Astrocyte (in vitro differentiated cells and primary cell): Measurements from ENCODE around the gene LRP1B. TPM values are rescaled to one million over a fixed set of nuclear protein-coding genes. Genes with fewer than 3 reads are reported as not detected.

Experiments
- DNase-seq: peaks from one replicate; pipeline ENCODE4 v3.0.0-alpha.2; 2010; ENCODE audit warnings: low read depth
- FAIRE-seq: peaks from 2 replicates; lab custom pipeline; 2011; peaks lifted over from hg19 to GRCh38; lab: Jason Lieb, UNC
- H2AFZ ChIP-seq: 2 replicates; pipeline ENCODE4 v1.6.0; 2012; ENCODE audit warnings: low read depth, low read length, inconsistent platforms
- H3K27ac ChIP-seq: 2 replicates; pipeline ENCODE4 v1.5.1; 2011; ENCODE audit warnings: low read depth, low read length, inconsistent platforms
- H3K27me3 ChIP-seq: 2 replicates; pipeline ENCODE4 v1.6.0; 2011; ENCODE audit warnings: low read length, inconsistent platforms; ENCODE audit not compliant: insufficient read depth
- H3K36me3 ChIP-seq: 2 replicates; pipeline ENCODE4 v1.5.1; 2011; ENCODE audit warnings: low read length, inconsistent platforms; ENCODE audit not compliant: insufficient read depth
- H3K4me1 ChIP-seq: 2 replicates; pipeline ENCODE4 v1.5.1; 2011; ENCODE audit warnings: low read length, inconsistent platforms; ENCODE audit not compliant: insufficient read depth
- H3K4me2 ChIP-seq: 2 replicates; pipeline ENCODE4 v1.6.0; 2012; ENCODE audit warnings: low read length, inconsistent platforms
- H3K4me3 ChIP-seq: 2 replicates; pipeline ENCODE4 v1.5.1; 2011; ENCODE audit warnings: low read depth, mild to moderate bottlenecking, low read length, inconsistent platforms; ENCODE audit not compliant: insufficient read depth
- H3K79me2 ChIP-seq: 2 replicates; pipeline ENCODE4 v1.6.0; 2012; ENCODE audit warnings: mild to moderate bottlenecking, low read length, inconsistent platforms; ENCODE audit not compliant: insufficient read depth
- H3K9ac ChIP-seq: 2 replicates; pipeline ENCODE4 v1.6.0; 2012; ENCODE audit warnings: mild to moderate bottlenecking, low read length, inconsistent platforms
- H3K9me3 ChIP-seq: 2 replicates; pipeline ENCODE4 v1.5.1; 2012; ENCODE audit warnings: low read depth, mild to moderate bottlenecking, low read length, inconsistent platforms; ENCODE audit not compliant: insufficient read depth
- H4K20me1 ChIP-seq: 2 replicates; pipeline ENCODE4 v1.6.0; 2012; ENCODE audit warnings: low read length, inconsistent platforms; ENCODE audit not compliant: insufficient read depth
- H3K27ac Mint-ChIP-seq: one replicate; pipeline ENCODE4 v1.8.0; 2021; ENCODE audit warnings: mild to moderate bottlenecking, mixed read lengths; ENCODE audit not compliant: unreplicated experiment
- H3K27me3 Mint-ChIP-seq: one replicate; pipeline ENCODE4 v1.8.0; 2021; ENCODE audit warnings: low read depth, mixed read lengths; ENCODE audit not compliant: unreplicated experiment
- H3K36me3 Mint-ChIP-seq: one replicate; pipeline ENCODE4 v1.8.0; 2021; ENCODE audit warnings: low read depth, mixed read lengths; ENCODE audit not compliant: unreplicated experiment
- H3K4me1 Mint-ChIP-seq: one replicate; pipeline ENCODE4 v1.8.0; 2021; ENCODE audit warnings: low read depth, mixed read lengths; ENCODE audit not compliant: unreplicated experiment
- H3K4me3 Mint-ChIP-seq: one replicate; pipeline ENCODE4 v1.8.0; 2021; ENCODE audit warnings: mild to moderate bottlenecking, moderate library complexity, mixed read lengths; ENCODE audit not compliant: unreplicated experiment
- H3K9me3 Mint-ChIP-seq: one replicate; pipeline ENCODE4 v1.8.0; 2021; ENCODE audit warnings: mild to moderate bottlenecking, mixed read lengths; ENCODE audit not compliant: unreplicated experiment
- CTCF ChIP-seq: IDR thresholded peaks from 2 replicates; pipeline ENCODE4 v1.5.1; 2011; ENCODE audit warnings: low read depth, mild to moderate bottlenecking, inconsistent platforms, low read length, moderate library complexity; ENCODE audit not compliant: insufficient read depth
- EZH2 ChIP-seq: IDR thresholded peaks from 2 replicates; pipeline ENCODE4 v1.6.1; 2012; ENCODE audit warnings: mild to moderate bottlenecking, low read length, inconsistent platforms; ENCODE audit not compliant: insufficient read depth
- total RNA-seq: library from RNA; stranded (reverse); gene quantifications from 2 replicates; pipeline ENCODE4 v1.2.1, GENCODE V29; 2021

The LRP1B gene
- total RNA-seq, 1 donor from 2014 or later = 1.5 TPM

GRCh38 chr2:141767051-141767450, 363.8 kb downstream of the LRP1B start:
- H2AFZ ChIP-seq = no peak overlapping the region
- no peak overlapping the region for H3K9ac ChIP-seq
- H3K27me3 ChIP-seq = no peaks in the 10 kb centered on the region
- DNase-seq (peak; percentile 92), FAIRE-seq (peak; percentile 45)
- no peaks in the 10 kb centered on the region for H3K27me3 Mint-ChIP-seq
- TF ChIP-seq CTCF = no peak
- TF ChIP-seq EZH2 = no peak
- H4K20me1 ChIP-seq = no peaks in the 10 kb centered on the region
- H3K27ac ChIP-seq = peak overlapping the region; percentile 32
- peaks cover 19% of the 10 kb centered on the region for H3K4me1 Mint-ChIP-seq
- H3K36me3 ChIP-seq = no peaks in the 10 kb centered on the region
- H3K4me3 ChIP-seq = no peak overlapping the region
- H3K4me2 ChIP-seq = peak overlapping the region; percentile 36
- no peaks in the 10 kb centered on the region for H3K36me3 Mint-ChIP-seq
- H3K9me3 ChIP-seq = no peaks in the 10 kb centered on the region
- no peaks in the 10 kb centered on the region for H3K9me3 Mint-ChIP-seq
- H3K4me3 Mint-ChIP-seq = no peak overlapping the region
- peak overlapping the region; percentile 64 for H3K27ac Mint-ChIP-seq
- H3K79me2 ChIP-seq = no peaks in the 10 kb centered on the region
- H3K4me1 ChIP-seq = peaks cover 15% of the 10 kb centered on the region

GRCh38 chr2:141766225-141766624, 364.6 kb downstream of the LRP1B start:
- Mint-ChIP-seq H3K4me1 (peaks cover 19% of the 10 kb centered on the region), H3K9me3 (no peaks in the 10 kb centered on the region), H3K4me3 (no peak overlapping the region), H3K36me3 (no peaks in the 10 kb centered on the region), H3K27me3 (no peaks in the 10 kb centered on the region), H3K27ac (no peak overlapping the region)
- Histone ChIP-seq H4K20me1 (no peaks in the 10 kb centered on the region), H3K4me2 (peak overlapping the region; percentile 6), H3K27me3 (no peaks in the 10 kb centered on the region), H3K4me3 (no peak overlapping the region), H3K9me3 (no peaks in the 10 kb centered on the region), H3K27ac (no peak overlapping the region), H3K4me1 (peaks cover 15% of the 10 kb centered on the region), H2AFZ (no peak overlapping the region), H3K9ac (no peak overlapping the region), H3K79me2 (no peaks in the 10 kb centered on the region), H3K36me3 (no peaks in the 10 kb centered on the region)
- TF ChIP-seq EZH2 (no peak), CTCF (no peak)
- FAIRE-seq = no peak
- no peak for DNase-seq

- no peak overlapping the region for H3K4me3 Mint-ChIP-seq
- no peak overlapping the region for H3K27ac Mint-ChIP-seq
- no peaks in the 10 kb centered on the region for H3K36me3 Mint-ChIP-seq
- H3K9me3 Mint-ChIP-seq = peaks cover 2% of the 10 kb centered on the region
- Histone ChIP-seq H3K4me3 (no peak overlapping the region), H3K27me3 (no peaks in the 10 kb centered on the region), H3K4me1 (no peaks in the 10 kb centered on the region), H3K9ac (no peak overlapping the region), H3K79me2 (no peaks in the 10 kb centered on the region), H3K9me3 (peaks cover 3% of the 10 kb centered on the region), H4K20me1 (no peaks in the 10 kb centered on the region), H3K36me3 (no peaks in the 10 kb centered on the region), H3K4me2 (no peak overlapping the region), H2AFZ (no peak overlapping the region), H3K27ac (no peak overlapping the region)
- FAIRE-seq (no peak), DNase-seq (no peak)
- H3K4me1 Mint-ChIP-seq = no peaks in the 10 kb centered on the region
- H3K27me3 Mint-ChIP-seq = no peaks in the 10 kb centered on the region
- no peak for TF ChIP-seq EZH2
- no peak for TF ChIP-seq CTCF
These were observed 382.2 kb downstream of the LRP1B start for GRCh38 chr2:141748616-141749015.
